GM21360 (cell line): ENCODE measurements around the gene ZSCAN10.

Source experiments
- ATAC-seq: cut with Tn5 transposase; IDR thresholded peaks from one replicate; pipeline ENCODE4 v1.9.1; 2021; ENCODE audit warnings: mild to moderate bottlenecking, moderate library complexity; ENCODE audit not compliant: unreplicated experiment

Gene ZSCAN10

GRCh38 chr16:3112058-3112880 is 13.2 kb upstream of the ZSCAN10 start, which contains the start of gene ZNF205:
TSS of gene ZNF205 (plus strand) at chr16:3112586. CDS start at chr16:3113431, 845 bp downstream.
- ATAC-seq, result no peak

DNA sequence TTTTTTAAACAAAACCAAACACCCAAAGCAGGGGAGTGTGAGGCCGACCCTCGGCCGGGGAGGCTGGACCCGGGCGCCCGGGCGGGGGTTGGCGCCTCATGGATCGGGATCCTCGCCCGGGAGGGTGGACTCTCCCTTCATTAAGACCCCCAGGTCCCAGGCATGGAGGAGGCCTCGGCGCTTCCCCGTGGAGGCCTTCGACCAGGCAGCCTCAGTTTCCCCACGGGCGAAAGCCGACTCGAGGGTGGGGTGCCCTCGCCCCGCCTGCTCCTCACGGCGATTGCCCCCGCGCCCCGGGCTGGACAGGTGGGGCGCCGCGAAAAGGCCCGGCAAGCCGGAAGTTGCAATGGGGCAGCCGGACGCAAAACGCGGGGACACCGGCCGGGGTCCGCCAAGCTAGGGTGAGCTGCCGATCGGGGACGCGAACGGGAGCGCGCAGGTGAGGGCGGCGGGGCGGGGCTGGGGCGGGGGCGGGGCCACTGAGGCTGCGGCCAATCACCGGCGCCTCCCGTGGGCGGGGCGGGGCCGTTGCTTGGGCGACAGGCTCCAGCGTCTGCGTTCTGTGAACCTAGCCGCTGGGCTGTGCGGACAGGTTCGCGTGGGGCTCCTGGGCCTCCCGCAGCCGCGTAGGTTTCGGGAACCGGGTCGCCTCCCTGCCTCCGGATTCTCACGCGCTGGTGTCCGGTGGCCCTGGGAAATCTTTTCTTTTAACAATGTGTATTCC is 7.3 kb upstream of the ZSCAN10 start:
- peak; percentile 70 for ATAC-seq

GRCh38 chr16:3101841-3102470 is 2.9 kb upstream of the ZSCAN10 start:
- ATAC-seq, result no peak

GRCh38 chr16:3101018-3101840 is 2.1 kb upstream of the ZSCAN10 start:
- no peak for ATAC-seq

DNA sequence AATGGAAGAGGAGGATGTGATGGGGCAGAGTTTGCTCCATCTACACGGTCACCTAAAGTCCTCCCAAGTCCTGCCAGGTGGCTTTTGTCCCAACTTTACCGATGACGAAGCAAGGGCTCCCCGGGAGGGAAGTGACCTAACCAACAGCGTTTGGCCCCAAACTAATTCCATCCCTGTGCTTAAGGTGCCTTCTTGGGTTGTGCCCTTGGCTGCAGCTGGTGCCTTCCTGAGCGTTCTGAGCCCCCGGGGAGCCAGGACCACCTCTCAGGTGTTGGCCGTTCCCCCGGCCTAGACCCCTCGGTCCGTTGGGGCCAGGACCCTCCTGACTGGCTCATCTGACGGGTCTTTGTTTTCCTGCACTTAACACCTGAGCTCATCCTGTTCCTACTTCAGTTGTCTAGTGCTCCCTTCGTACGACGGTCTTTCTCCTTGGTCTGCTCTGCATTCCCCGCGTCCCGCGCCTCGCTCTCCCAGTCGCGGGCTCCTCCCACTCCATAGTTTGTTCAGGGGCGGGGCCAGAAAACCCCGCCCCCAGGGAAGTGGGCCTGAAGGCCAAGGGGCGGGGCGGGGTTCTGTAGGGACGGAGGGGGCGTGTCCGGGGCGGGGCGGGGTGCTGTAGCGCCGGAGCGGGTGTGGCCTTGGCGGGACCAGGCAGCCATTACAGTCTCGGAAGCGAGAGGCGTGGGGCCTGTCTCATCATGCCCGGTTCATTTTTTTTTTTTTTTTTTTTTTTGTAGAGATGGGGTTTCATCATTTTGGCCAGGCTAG is 822 bp upstream of the ZSCAN10 start:
- ATAC-seq, result no peak

GRCh38 chr16:3099395-3099731 is 269 bp upstream of the ZSCAN10 start:
- no peak for ATAC-seq

DNA sequence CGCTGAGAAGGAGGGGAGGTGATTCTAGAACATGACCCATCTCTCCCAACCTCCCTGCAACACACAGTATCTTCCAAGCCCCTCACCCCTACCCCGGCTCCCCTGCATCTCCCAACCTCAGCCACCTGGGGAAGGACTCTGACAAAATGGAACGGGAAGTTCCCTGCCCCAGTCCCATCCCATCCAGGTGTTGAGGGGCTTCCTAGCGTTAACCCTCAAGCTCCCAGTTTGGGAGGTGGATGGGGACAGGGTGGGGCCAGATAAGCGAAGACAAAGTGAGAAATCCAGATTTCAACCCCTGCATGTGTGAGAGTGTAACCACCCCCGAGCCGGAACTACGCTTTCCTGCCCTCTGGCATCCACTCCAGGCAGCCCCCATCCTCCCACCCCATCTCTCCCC is 1.8 kb downstream of the ZSCAN10 start:
- no peak for ATAC-seq

DNA sequence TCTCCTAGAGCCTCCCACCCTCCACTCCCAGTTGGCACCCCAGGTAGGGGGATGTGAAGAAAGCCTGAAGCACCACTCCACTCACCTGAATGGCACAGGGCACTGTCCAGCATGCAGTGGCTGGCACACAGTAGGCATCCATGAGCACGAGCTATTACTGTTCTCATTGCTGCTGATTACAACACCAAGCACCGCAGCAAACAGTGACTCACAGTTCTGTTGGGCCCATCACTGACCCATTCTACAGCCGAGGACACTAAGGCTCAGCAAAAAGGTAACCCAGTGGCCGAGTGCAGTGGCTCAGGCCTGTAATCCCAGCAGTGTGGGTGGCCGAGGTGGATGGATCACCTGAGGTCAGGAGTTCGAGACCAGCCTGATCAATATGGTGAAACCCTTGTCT is 2.7 kb downstream of the ZSCAN10 start:
- ATAC-seq, result no peak

- ATAC-seq, result peak; percentile 68
These were observed 3.2 kb downstream of the ZSCAN10 start for GRCh38 chr16:3095869-3096268.

DNA sequence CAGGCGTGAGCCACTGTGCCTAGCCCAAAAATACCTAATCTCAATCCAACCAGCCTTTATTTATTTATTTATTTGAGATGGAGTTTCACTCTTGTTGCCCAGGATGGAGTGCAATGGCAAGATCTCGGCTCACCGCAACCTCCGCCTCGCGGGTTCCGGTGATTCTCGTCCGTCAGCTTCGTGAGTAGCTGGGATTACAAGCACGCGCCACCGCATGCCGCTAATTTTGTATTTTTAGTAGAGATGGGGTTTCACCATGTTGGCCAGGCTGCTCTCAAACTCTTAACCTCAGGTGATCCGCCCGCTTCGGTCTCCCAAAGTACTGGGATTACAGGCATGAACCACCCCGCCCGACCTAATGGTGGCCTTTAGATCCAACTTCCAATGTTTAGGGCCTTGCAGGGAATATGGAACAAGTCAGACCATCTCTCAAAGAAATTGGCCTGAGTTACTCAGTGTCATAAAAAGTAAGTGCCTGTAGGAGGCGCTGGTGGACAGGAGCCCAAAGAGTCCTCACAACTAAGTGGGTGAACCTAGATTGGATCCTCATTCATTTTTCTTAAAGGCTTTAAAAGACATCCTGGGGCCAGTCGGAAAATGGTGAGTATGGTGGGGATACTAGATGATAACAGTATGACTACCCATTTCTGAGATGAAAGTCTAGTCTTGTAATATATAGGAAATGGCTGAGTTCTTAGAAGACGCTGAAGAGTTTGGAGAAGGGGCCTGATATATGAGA is 4.6 kb downstream of the ZSCAN10 start:
- ATAC-seq, result no peak

GRCh38 chr16:3092501-3092941 is 6.6 kb downstream of the ZSCAN10 start:
- no peak for ATAC-seq

DNA sequence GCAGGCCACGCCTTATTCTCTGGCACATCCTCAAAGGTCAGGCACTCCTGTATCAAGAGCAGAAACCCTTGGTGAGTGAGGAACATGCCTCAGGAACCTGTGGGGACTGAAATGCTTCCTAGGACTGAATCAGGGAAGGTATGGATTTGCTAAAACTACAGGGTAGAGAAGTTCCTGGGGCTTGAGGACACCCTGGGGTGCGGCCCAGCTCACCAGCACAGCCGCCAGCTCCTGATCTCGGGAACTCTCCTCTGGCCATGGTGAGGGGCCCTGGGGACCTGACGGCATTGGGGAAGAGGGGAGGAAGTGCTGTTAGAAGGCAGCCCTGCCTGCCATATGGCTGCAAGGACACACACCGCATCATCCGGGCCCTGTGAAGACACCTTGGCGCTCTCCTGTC is 7.5 kb downstream of the ZSCAN10 start:
- ATAC-seq, result no peak

- ATAC-seq, result no peak
These were observed 9.1 kb downstream of the ZSCAN10 start for GRCh38 chr16:3089717-3090592.

DNA sequence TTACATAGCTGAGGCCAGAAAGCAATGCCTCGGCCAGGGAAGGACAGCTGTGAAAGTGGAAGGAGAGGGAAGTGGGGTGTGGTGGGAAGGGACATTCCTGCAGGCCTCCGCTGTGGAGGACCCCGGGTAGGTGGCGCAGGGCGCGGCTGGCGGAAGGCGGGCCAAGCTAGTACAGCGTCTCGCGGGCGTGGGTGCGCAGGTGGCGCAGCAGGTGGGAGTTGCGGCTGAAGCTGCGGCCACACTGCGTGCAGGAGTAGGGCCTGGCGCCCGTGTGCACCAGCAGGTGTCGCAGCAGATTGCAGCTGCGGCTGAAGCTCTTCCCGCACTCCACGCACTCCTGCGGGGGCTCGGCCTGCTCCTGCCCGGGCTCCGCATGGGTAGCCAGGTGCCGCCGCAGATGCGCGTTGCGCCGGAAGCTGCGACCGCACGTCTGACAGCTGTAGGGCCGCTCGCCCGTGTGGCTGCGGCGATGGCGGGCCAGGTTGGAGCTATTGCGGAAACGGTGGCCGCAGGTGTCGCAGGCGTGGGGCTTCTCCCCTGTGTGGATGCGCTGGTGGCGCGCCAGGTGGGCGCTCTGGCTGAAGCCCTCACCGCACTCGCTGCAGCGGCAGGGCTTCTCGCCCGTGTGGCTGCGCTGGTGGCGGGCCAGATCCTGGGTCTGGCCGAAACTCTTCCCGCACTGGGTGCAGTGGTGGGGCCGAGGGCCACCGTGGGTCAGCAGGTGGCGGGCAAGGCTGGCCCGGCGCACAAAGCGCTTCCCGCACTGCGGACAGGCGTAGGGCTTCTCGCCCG is 10.0 kb downstream of the ZSCAN10 start:
- ATAC-seq, result no peak

- no peak for ATAC-seq
These were observed 10.6 kb downstream of the ZSCAN10 start for GRCh38 chr16:3088450-3088849.

- no peak for ATAC-seq
These were observed 11.6 kb downstream of the ZSCAN10 start for GRCh38 chr16:3087243-3088235.
